ENCODE measurements around the gene LRRK2. TPM values are rescaled to one million over a fixed set of nuclear protein-coding genes. Genes with fewer than 3 reads are reported as not detected.
"Not testable (repeated sequence)": the region's sequence is repeated elsewhere in the genome, so short reads cannot be mapped to it uniquely, and the experiment has no call there.

The LRRK2 gene
- total and polyA plus RNA-seq, 5 experiments from 2014 or later = 0.05 to 1.7 (median 0.75) TPM; not detected in 1

DNA sequence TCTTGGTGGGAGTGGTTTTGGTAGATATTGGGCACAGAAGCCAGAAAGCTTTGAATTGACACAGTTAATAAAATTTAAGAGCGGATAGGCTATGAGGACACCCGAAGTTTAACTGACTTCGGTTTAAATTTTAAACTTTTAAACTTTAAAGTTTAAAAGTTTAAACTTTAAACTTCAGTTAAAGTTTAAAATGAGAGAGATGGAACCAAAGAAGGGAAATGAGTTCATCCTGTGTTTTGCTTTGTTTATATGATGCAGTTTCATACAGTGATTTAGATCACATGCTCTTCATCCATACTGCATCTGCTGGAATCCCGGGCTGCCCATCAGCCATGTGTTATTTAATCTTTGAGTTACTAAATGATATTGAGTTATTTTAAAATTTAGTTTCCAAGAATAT is 27.2 kb upstream of the LRRK2 start:
- peaks cover 0 to 4% (median 0%) of the 10 kb centered on the region in 5 donors for H3K27me3 Mint-ChIP-seq
- POLR2A ChIA-PET = no interaction called here
- DNase-seq (no peak), ATAC-seq (no peak)
- no peak overlapping the region for H3K27ac Mint-ChIP-seq
- H3K4me1 Mint-ChIP-seq = peaks cover 0 to 26% (median 1%) of the 10 kb centered on the region in 4 donors
- H3K4me3 Mint-ChIP-seq = no peak overlapping the region
- H3K36me3 Mint-ChIP-seq = no peaks in the 10 kb centered on the region
- H3K9me3 Mint-ChIP-seq = no peaks in the 10 kb centered on the region

GRCh38 chr12:40198601-40199000 is 26.2 kb upstream of the LRRK2 start:
- H3K36me3 Mint-ChIP-seq = no peaks in the 10 kb centered on the region
- peaks cover 0 to 21% (median 0%) of the 10 kb centered on the region in 4 donors for H3K4me1 Mint-ChIP-seq
- peaks cover 0 to 4% (median 0%) of the 10 kb centered on the region in 5 donors for H3K27me3 Mint-ChIP-seq
- no peak overlapping the region for H3K4me3 Mint-ChIP-seq
- no peak for ATAC-seq
- H3K9me3 Mint-ChIP-seq = no peaks in the 10 kb centered on the region
- DNase-seq = no peak
- no peak overlapping the region for H3K27ac Mint-ChIP-seq
- POLR2A ChIA-PET = no interaction called here

GRCh38 chr12:40202095-40203059 is 22.4 kb upstream of the LRRK2 start:
- POLR2A ChIA-PET = no interaction called here
- no peak for ATAC-seq
- no peaks in the 10 kb centered on the region for H3K36me3 Mint-ChIP-seq
- peak overlapping the region in 1 of 10 donors; percentile 15 for H3K4me3 Mint-ChIP-seq
- peaks cover 0 to 4% (median 0%) of the 10 kb centered on the region in 5 donors for H3K27me3 Mint-ChIP-seq
- H3K27ac Mint-ChIP-seq = no peak overlapping the region
- no peaks in the 10 kb centered on the region for H3K9me3 Mint-ChIP-seq
- H3K4me1 Mint-ChIP-seq = peaks cover 0 to 14% (median 0%) of the 10 kb centered on the region in 4 donors
- no peak for DNase-seq

- POLR2A ChIA-PET = no interaction called here
- DNase-seq (no peak), ATAC-seq (no peak)
- Mint-ChIP-seq H3K4me1 (peaks cover 0 to 14% (median 0%) of the 10 kb centered on the region in 4 donors), H3K9me3 (no peaks in the 10 kb centered on the region), H3K27ac (no peak overlapping the region), H3K27me3 (peaks cover 0 to 8% (median 0%) of the 10 kb centered on the region in 5 donors), H3K4me3 (no peak overlapping the region), H3K36me3 (no peaks in the 10 kb centered on the region)
Measured at GRCh38 chr12:40203060-40203430, 21.8 kb upstream of the LRRK2 start.

- H3K27ac Mint-ChIP-seq = no peak overlapping the region
- no peaks in the 10 kb centered on the region for H3K9me3 Mint-ChIP-seq
- no peak overlapping the region for H3K4me3 Mint-ChIP-seq
- peaks cover 0 to 9% (median 0%) of the 10 kb centered on the region in 5 donors for H3K27me3 Mint-ChIP-seq
- DNase-seq = no peak
- H3K36me3 Mint-ChIP-seq = no peaks in the 10 kb centered on the region
- peaks cover 0 to 25% (median 0%) of the 10 kb centered on the region in 4 donors for H3K4me1 Mint-ChIP-seq
- no peak for ATAC-seq
- POLR2A ChIA-PET = no interaction called here
Measured at GRCh38 chr12:40204337-40204736, 20.5 kb upstream of the LRRK2 start.

DNA sequence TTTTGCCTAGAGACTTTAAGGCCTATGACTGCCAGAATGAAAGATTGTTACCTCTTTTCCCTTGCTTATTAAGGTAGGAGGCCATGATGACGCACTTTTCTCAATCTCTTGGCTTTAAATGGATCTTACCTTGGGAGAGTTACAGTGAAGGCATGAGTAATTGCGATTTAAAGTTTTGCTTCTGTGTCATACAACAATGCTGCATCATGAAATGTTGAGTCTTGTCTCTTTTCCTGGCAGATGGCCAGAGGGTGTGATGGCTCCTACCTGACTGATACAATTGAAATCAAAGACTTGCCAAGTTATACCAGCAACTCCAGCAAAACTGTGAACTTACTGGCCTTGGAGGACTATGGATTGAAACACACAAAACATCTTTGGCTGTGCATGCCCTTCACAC is 17.2 kb upstream of the LRRK2 start:
- Mint-ChIP-seq H3K36me3 (no peaks in the 10 kb centered on the region), H3K27ac (no peak overlapping the region), H3K4me3 (no peak overlapping the region), H3K27me3 (peaks cover 0 to 6% (median 3%) of the 10 kb centered on the region in 5 donors), H3K4me1 (peaks cover 0 to 20% (median 0%) of the 10 kb centered on the region in 4 donors), H3K9me3 (peaks cover 0 to 4% (median 0%) of the 10 kb centered on the region in 9 donors)
- POLR2A ChIA-PET = no interaction called here
- DNase-seq (no peak), ATAC-seq (no peak)

GRCh38 chr12:40208707-40209446 is 15.9 kb upstream of the LRRK2 start:
- H3K4me3 Mint-ChIP-seq = peak overlapping the region in 1 of 10 donors; percentile 43
- peaks cover 0 to 15% (median 0%) of the 10 kb centered on the region in 4 donors for H3K4me1 Mint-ChIP-seq
- H3K27me3 Mint-ChIP-seq = peaks cover 0 to 5% (median 3%) of the 10 kb centered on the region in 5 donors
- DNase-seq (no peak), ATAC-seq (no peak)
- POLR2A ChIA-PET = no interaction called here
- peaks cover 0 to 6% (median 0%) of the 10 kb centered on the region in 9 donors for H3K9me3 Mint-ChIP-seq
- peak overlapping the region in 2 of 10 donors; percentile 36 to 50 for H3K27ac Mint-ChIP-seq
- no peaks in the 10 kb centered on the region for H3K36me3 Mint-ChIP-seq

- Mint-ChIP-seq H3K36me3 (no peaks in the 10 kb centered on the region), H3K4me3 (no peak overlapping the region)
- no peak for DNase-seq
Measured at GRCh38 chr12:40209886-40210285, 14.9 kb upstream of the LRRK2 start.

GRCh38 chr12:40211186-40211585 is 13.6 kb upstream of the LRRK2 start:
- Mint-ChIP-seq H3K4me1 (peaks cover 0 to 15% (median 0%) of the 10 kb centered on the region in 4 donors), H3K9me3 (peaks cover 0 to 14% (median 0%) of the 10 kb centered on the region in 9 donors)
- DNase-seq, H3K4me3 Mint-ChIP-seq, POLR2A ChIA-PET, ATAC-seq, H3K27me3 Mint-ChIP-seq, H3K36me3 Mint-ChIP-seq, H3K27ac Mint-ChIP-seq: not testable (repeated sequence)

More at GRCh38 chr12:40209886-40210285, 14.9 kb upstream of the LRRK2 start:
- no peak overlapping the region for H3K27ac Mint-ChIP-seq
- H3K4me1 Mint-ChIP-seq = peaks cover 0 to 15% (median 0%) of the 10 kb centered on the region in 4 donors
- POLR2A ChIA-PET = no interaction called here
- peaks cover 0 to 6% (median 0%) of the 10 kb centered on the region in 9 donors for H3K9me3 Mint-ChIP-seq
- no peak for ATAC-seq
- H3K27me3 Mint-ChIP-seq = peaks cover 0 to 5% (median 3%) of the 10 kb centered on the region in 5 donors

DNA sequence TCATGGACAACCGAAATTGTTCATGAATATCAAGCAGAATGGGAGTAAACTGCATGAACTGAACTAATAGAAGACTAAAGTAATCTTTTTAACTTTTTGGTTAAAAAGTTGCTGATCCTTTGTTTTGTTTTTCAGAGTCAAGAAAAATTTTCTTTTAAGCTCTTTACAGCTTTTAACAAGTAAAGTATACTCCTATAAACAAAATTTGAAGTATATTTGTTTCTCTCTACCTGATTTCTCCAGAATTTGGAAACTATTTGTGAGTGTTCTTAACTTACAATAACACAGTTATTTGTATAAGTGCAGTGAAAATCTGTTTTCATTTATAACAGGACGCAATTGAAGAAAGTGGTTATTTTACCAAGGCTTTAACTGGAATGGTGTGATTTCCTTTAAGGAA is 12.2 kb upstream of the LRRK2 start:
- peaks cover 0 to 19% (median 0%) of the 10 kb centered on the region in 4 donors for H3K4me1 Mint-ChIP-seq
- no peak overlapping the region for H3K27ac Mint-ChIP-seq
- H3K4me3 Mint-ChIP-seq = no peak overlapping the region
- POLR2A ChIA-PET = no interaction called here
- peaks cover 0 to 8% (median 1%) of the 10 kb centered on the region in 5 donors for H3K27me3 Mint-ChIP-seq
- no peaks in the 10 kb centered on the region for H3K36me3 Mint-ChIP-seq
- no peak for ATAC-seq
- DNase-seq = no peak
- peaks cover 0 to 14% (median 0%) of the 10 kb centered on the region in 9 donors for H3K9me3 Mint-ChIP-seq

- POLR2A ChIA-PET = no interaction called here
Measured at GRCh38 chr12:40215982-40216381, 8.8 kb upstream of the LRRK2 start.

DNA sequence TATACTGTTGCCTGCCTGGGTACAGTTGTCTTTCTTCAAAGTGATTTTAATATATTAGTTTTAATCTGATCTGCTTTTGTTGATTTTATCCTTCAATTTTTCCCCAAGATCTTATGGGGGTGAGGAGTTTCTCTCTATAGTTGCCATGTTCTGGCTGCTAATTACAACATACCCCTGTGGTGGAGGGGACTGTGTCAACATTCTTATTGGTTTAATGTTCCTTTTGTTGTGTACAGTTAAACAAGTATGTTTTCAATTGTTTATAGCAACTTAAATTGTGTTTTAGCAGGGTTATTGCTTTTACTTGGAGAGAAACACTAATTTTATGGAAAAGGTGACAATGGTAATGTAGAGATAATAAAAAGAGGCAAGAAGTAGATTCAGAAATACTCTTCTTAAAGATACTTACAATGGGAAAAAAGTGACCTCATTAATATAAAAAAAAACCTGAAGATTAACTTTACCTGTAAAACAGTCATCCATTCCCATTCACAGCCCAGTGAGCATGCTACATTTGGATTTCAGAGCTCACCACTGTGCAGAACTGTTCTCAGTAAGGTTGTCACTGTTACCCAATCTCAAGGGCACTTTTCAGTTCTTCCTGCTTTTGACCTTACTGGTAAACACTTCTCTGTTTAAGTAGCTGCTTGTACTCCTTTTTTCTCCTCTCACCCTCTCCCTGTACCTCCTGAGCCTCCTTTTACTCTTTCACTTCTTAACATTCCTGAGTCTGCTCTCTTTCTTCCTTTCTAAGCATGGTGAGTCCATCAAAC is 8.1 kb upstream of the LRRK2 start:
- POLR2A ChIA-PET = no interaction called here
- H3K4me3 Mint-ChIP-seq = no peak overlapping the region
- H3K9me3 Mint-ChIP-seq = peaks cover 0 to 14% (median 0%) of the 10 kb centered on the region in 9 donors
- H3K4me1 Mint-ChIP-seq = peaks cover 0 to 4% (median 0%) of the 10 kb centered on the region in 4 donors
- ATAC-seq (no peak), DNase-seq (no peak)
- H3K36me3 Mint-ChIP-seq = no peaks in the 10 kb centered on the region
- peaks cover 0 to 5% (median 0%) of the 10 kb centered on the region in 5 donors for H3K27me3 Mint-ChIP-seq
- no peak overlapping the region for H3K27ac Mint-ChIP-seq

More at GRCh38 chr12:40215982-40216381, 8.8 kb upstream of the LRRK2 start:
- H3K27me3 Mint-ChIP-seq = peaks cover 0 to 5% (median 0%) of the 10 kb centered on the region in 5 donors
- peaks cover 0 to 14% (median 0%) of the 10 kb centered on the region in 9 donors for H3K9me3 Mint-ChIP-seq
- H3K36me3 Mint-ChIP-seq = no peaks in the 10 kb centered on the region
- no peak overlapping the region for H3K27ac Mint-ChIP-seq
- H3K4me1 Mint-ChIP-seq = peaks cover 0 to 4% (median 0%) of the 10 kb centered on the region in 4 donors
- no peak for DNase-seq
- no peak overlapping the region for H3K4me3 Mint-ChIP-seq
- ATAC-seq = no peak

Measured in naive thymus-derived CD8-positive, alpha-beta T cell (primary cell).